Measurements from ENCODE around the gene SAMSN1.

GRCh38 chr21:14523234-14523633, 22.9 kb downstream of the SAMSN1 start:
- no peak for TF ChIP-seq GATA2 (IDR thresholded peaks at IDR 0.05; ENCODE audit: low read depth, low read length)
- no peak for TF ChIP-seq GATA3 (IDR thresholded peaks at IDR 0.05; ENCODE audit: low read depth, low read length)
